SU-DHL-6 (cell line): Measurements from ENCODE around the gene LRP1.

Experiments used
- H2AFZ ChIP-seq: fragments of 200-600 bp; sonication (generic); 2 replicates; pipeline ENCODE4 v1.6.1; 2014; ENCODE audit warnings: low read depth, mild to moderate bottlenecking, moderate library complexity, mixed read lengths, antibody characterized with exemption, low read length; ENCODE audit not compliant: severe bottlenecking
- H3F3A ChIP-seq: fragments of 200-600 bp; shearing (Covaris generic); 2 replicates; pipeline ENCODE4 v1.6.0; 2016; ENCODE audit warnings: antibody characterized with exemption, mild to moderate bottlenecking; ENCODE audit not compliant: insufficient read depth
- H3K27ac ChIP-seq: fragments of 200-600 bp; sonication (generic); 2 replicates; pipeline ENCODE4 v1.5.1; 2016; ENCODE audit warnings: low read depth, mild to moderate bottlenecking, low read length, moderate library complexity, mixed read lengths
- H3K27me3 ChIP-seq: fragments of 200-600 bp; sonication (generic), shearing (Covaris generic); 2 replicates; pipeline ENCODE4 v1.6.0; 2014; ENCODE audit warnings: mild to moderate bottlenecking, low read length
- H3K36me3 ChIP-seq: fragments of 200-600 bp; sonication (generic); 2 replicates; pipeline ENCODE4 v1.6.1; 2014; ENCODE audit warnings: mild to moderate bottlenecking, low read length, mixed read lengths
- H3K4me2 ChIP-seq: fragments of 300-600, 200-600 bp; shearing (Covaris generic), sonication (generic); 2 replicates; pipeline ENCODE4 v1.6.0; 2014; ENCODE audit warnings: low read length, low read depth, mild to moderate bottlenecking; ENCODE audit not compliant: poor library complexity, severe bottlenecking
- H3K4me3 ChIP-seq: fragments of 200-600 bp; sonication (generic); 2 replicates; pipeline ENCODE4 v1.5.1; 2014; ENCODE audit warnings: antibody characterized with exemption, low read length, mild to moderate bottlenecking, mixed read lengths; ENCODE audit not compliant: insufficient read depth, poor library complexity, severe bottlenecking
- H3K79me2 ChIP-seq: fragments of 200-600 bp; sonication (generic); 2 replicates; pipeline ENCODE4 v1.6.1; 2014; ENCODE audit warnings: mild to moderate bottlenecking, low read length, moderate library complexity; ENCODE audit not compliant: insufficient read depth
- H3K9ac ChIP-seq: fragments of 200-600 bp; sonication (generic); 2 replicates; pipeline ENCODE4 v1.7.0; 2014; ENCODE audit warnings: mild to moderate bottlenecking, low read length
- H3K9me2 ChIP-seq: fragments of 200-600 bp; sonication (generic); replicated peaks from 2 replicates; pipeline ENCODE4 v1.6.1; 2014; ENCODE audit warnings: low read length; ENCODE audit not compliant: insufficient read depth
- H3K9me3 ChIP-seq: fragments of 200-600 bp; sonication (generic); 2 replicates; pipeline ENCODE4 v1.6.1; 2014; ENCODE audit warnings: low read length, mixed read lengths; ENCODE audit not compliant: insufficient read depth
- H4K20me1 ChIP-seq: fragments of 200-600 bp; sonication (generic); 2 replicates; pipeline ENCODE4 v1.6.1; 2014; ENCODE audit warnings: low read depth, mild to moderate bottlenecking, antibody characterized with exemption, low read length, moderate library complexity, mixed read lengths
- EZH2phosphoT487 ChIP-seq: fragments of 200-600 bp; sonication (generic), shearing (Covaris generic); conservative IDR thresholded peaks from 2 replicates; pipeline ENCODE4 v1.6.1; 2018; ENCODE audit warnings: mild to moderate bottlenecking, antibody characterized with exemption, low read length, moderate library complexity, mixed read lengths
- TF ChIP-seq, protein P1 (sequence below): fragments of 200-600 bp; sonication (generic); IDR thresholded peaks from one replicate; pipeline ENCODE4 v1.5.1; 2017; ENCODE audit warnings: antibody characterized with exemption, mild to moderate bottlenecking, low read length, moderate library complexity; ENCODE audit not compliant: insufficient read depth, poor library complexity, severe bottlenecking

LRP1 gene

DNA sequence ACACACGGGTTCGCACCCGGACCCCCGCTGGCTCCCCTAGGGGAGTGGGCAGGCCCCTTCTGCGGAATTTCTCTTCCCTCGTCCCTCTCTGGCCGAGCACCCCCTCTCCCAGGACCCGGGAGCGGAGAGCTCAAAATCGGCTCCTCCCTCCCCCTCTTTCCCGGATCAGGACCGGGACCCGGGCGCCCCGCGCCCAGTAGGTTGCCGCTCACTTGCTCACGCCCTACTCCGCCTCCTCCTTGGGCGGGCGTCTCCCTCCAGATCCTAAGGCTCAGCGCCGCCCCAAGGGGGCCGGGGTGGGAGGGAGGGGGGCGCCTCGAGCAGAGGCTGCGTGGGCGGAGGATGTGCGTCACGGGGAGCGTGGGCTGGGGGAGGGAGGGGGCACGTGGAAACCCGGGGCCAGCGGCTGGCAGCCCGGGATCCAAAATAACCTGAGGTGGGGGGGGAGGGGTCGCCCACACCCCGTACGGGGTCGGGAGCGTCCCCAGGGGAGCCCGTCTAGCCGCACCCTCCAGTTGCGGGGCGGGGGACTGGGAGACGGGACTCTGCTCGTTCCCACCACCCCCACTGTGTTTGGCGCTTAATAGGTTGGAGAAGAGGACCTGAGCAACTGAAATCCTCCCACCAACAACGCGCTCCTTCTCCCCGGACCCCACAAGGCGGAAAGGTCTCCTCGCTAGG lies 41.1 kb upstream of the LRP1 start:
- no peaks in the 10 kb centered on the region for H3K9me3 ChIP-seq
- H3K9ac ChIP-seq = peak overlapping the region; percentile 74
- peak overlapping the region; percentile 91 for H3K27ac ChIP-seq
- no peaks in the 10 kb centered on the region for H4K20me1 ChIP-seq
- H3K36me3 ChIP-seq = no peaks in the 10 kb centered on the region
- no peaks in the 10 kb centered on the region for H3K27me3 ChIP-seq
- H2AFZ ChIP-seq = peak overlapping the region; percentile 69
- H3K4me2 ChIP-seq = peak overlapping the region; percentile 95
- peaks cover 30% of the 10 kb centered on the region for H3F3A ChIP-seq
- peaks cover 9% of the 10 kb centered on the region; the same call in 1 of the 2 replicates for H3K79me2 ChIP-seq
- no peaks in the 10 kb centered on the region for H3K9me2 ChIP-seq
- peak overlapping the region; percentile 63 for H3K4me3 ChIP-seq
- no peak for TF ChIP-seq EZH2phosphoT487
- TF ChIP-seq, protein P1, sequence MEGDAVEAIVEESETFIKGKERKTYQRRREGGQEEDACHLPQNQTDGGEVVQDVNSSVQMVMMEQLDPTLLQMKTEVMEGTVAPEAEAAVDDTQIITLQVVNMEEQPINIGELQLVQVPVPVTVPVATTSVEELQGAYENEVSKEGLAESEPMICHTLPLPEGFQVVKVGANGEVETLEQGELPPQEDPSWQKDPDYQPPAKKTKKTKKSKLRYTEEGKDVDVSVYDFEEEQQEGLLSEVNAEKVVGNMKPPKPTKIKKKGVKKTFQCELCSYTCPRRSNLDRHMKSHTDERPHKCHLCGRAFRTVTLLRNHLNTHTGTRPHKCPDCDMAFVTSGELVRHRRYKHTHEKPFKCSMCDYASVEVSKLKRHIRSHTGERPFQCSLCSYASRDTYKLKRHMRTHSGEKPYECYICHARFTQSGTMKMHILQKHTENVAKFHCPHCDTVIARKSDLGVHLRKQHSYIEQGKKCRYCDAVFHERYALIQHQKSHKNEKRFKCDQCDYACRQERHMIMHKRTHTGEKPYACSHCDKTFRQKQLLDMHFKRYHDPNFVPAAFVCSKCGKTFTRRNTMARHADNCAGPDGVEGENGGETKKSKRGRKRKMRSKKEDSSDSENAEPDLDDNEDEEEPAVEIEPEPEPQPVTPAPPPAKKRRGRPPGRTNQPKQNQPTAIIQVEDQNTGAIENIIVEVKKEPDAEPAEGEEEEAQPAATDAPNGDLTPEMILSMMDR = no peak

DNA sequence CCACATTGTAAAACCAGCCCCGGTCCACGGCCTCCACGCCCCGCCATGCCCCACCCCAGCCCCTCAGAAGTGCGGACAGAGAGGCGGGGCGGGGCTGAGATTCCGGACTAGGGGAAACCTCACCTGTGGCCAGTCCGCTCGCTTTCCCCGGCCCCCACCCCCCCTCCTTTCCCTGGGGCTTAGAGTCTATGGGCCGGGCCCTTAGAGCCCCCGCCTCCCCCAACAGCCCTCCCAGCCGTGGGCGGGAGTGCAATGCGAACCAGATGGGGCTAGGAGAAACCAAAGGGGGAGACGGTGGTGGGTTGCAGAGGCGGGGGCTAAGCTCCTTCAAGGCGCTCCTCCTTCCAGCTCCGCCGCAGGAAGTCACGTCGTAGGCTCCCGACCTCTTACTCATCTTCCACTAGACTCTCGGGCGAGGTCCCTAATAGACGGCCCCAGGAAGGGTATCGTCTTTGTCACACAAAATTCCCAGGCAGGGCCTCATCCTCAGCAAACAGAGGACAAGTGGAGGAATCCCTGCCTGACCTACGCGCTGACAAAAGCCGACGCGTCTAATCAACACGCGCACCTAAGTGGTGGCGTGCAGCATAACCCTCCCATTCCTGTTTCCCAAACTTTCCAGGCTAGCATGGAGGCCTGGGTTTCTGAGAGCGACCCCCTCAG lies 40.5 kb upstream of the LRP1 start:
- Histone ChIP-seq H3K9me3 (no peaks in the 10 kb centered on the region), H3K27ac (peak overlapping the region; percentile 91), H3K79me2 (peaks cover 9% of the 10 kb centered on the region; the same call in 1 of the 2 replicates), H2AFZ (peak overlapping the region; percentile 69), H3K9me2 (no peaks in the 10 kb centered on the region), H3K9ac (peak overlapping the region; percentile 74), H4K20me1 (no peaks in the 10 kb centered on the region), H3K36me3 (no peaks in the 10 kb centered on the region), H3F3A (peaks cover 35% of the 10 kb centered on the region), H3K27me3 (no peaks in the 10 kb centered on the region), H3K4me3 (peak overlapping the region; percentile 63), H3K4me2 (peak overlapping the region; percentile 95)
- TF ChIP-seq EZH2phosphoT487 = no peak
- TF ChIP-seq, protein P1 = no peak

DNA sequence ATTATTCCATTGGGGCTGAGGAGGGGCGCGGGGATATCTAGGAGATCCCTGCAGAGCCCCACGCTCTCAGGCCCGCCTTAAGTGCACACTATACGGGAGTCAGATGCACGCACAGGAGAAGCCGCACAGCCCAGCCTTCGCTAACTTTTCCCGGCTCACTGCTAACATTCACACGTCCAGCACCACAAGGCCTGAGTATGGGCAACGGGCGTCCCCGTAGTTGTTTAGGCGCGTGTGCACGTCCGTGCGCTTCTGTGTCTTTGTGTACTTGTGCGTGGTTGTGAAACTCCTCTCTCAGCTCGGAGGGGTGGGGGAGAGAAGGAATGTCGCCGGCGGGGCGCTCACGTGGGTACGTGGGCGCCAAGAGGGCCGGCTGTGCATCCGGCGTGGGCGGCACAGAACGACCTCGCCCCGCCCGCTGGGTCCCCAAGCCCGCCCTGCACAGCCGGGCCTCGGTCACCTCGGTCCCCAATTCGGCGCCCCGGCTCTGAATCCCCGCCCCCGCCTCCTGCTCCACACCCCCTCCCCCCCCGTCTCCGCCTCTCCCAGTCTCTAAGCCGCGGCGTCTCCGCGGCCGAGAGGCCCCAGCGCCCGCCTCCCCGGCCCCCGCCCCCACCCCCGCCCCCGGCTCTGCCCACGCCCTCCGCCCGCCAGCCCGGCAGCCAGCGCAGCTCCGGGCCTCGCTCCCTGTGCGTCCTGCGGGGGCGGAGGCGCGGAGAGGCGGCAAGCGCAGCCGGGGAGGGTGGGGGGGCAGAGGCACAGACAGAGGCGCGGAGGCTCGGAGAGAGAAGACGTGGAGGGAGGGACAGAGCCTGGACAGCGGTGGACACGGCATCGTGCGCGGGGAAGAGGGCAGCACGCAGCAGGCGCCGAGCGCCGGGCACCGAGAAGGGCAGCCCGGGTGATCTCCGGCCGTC lies 39.7 kb upstream of the LRP1 start, which contains the start of gene NAB2:
NAB2 (plus strand) TSS at position 761 of the 917 bp plus-strand sequence. CDS start 158 bp downstream, outside the sequence.
- TF ChIP-seq, protein P1 = no peak
- Histone ChIP-seq H3K4me2 (peak within 1 kb of the TSS; percentile 95), H4K20me1 (no peaks in the 10 kb centered on the region), H3K9me2 (no peaks in the 10 kb centered on the region), H3K36me3 (no peaks in the 10 kb centered on the region), H3F3A (peaks cover 36% of the 10 kb centered on the region), H3K79me2 (peaks cover 9% of the 10 kb centered on the region; the same call in 1 of the 2 replicates), H3K9me3 (no peaks in the 10 kb centered on the region), H3K27me3 (no peaks in the 10 kb centered on the region), H3K4me3 (peak within 1 kb of the TSS; percentile 85), H3K27ac (peak within 1 kb of the TSS; percentile 91), H2AFZ (peak within 1 kb of the TSS; percentile 31), H3K9ac (peak within 1 kb of the TSS; percentile 86)
